GM18519 (cell line): ENCODE results near the gene EIF2S3B.

ENCODE experiments used
- ATAC-seq: cut with Tn5 transposase; IDR thresholded peaks from one replicate; pipeline ENCODE4 v1.9.1; 2021; ENCODE audit warnings: mild to moderate bottlenecking, moderate library complexity; ENCODE audit not compliant: unreplicated experiment, low FRiP score

EIF2S3B gene

DNA sequence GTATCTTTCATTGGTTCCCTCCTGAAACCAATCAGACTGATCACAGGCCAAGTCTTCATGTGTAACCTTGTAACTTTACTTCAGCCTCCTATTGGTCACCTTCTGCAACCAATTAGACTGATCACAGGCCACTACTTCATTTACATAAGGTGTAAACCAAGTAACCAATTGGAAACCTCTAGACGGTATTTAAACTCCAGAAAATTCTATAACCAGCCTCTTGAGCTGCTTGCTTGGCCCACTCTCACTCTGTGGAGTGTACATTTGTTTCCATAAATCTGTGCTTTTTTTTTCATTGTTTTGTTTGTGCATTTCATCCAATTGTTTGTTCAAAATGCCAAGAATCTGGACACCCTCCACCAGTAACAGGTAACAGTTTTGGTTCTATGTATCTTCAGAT is 47.5 kb downstream of the EIF2S3B start:
- no peak for ATAC-seq

DNA sequence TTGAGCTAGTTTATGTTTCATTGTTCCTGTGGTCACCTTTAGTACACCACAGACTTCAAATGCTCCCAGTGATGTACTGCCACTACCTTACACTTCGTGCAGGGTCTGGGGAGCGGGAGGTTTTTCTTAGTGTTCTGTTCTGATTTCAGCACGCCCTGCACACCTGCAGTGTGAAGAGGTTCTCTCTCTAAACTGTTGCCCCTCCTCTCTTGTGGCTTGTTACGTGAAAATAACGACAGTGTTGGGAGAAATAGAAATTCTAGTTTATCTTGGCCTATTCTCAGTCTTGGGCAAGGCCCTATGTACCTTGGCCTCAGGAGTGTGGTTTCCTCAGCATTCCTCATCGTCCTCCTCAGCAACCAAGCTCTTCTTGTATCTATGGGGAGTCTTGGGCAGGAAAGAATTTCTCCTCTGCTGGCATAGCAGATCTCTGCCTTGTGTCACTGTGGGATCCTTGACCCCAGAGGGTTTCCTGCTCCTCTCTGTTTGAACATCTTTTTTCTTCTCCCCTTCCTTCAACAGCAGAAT is 48.6 kb downstream of the EIF2S3B start:
- no peak for ATAC-seq

DNA sequence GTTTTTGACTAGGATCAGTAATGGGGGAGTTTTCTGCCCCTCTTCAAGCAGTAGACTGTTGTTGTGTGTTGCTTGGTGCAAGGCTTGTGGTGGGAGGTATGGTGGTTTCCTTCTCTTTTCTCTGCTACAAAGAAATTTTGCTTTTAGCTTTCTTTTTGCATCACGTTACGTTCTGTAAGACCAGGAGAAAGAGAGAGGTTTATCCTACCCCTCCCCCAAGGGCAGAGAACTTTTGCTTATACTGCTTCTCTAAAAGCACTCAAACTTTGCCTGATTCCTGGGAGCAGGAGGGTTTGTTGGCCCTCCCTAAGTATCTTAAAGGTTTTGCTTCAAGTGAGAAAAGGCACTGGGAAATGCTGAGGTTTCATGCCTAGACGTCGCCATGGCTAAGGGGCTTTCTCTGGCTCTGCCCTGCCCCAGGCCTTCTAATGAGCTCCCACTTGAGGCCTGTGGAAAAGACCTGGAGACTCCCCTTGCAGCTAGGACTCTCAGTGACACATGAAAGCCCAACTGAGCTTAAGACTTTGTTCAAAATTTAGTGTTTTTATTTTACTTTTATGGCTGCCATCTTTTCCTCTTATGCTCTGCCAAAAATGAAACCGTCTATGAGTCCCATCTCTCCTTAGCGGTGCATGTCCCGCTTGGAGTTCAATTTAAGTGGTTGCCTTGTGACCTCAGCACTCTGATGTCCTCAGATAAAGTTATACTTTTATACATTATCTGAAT is 49.2 kb downstream of the EIF2S3B start:
- no peak for ATAC-seq

DNA sequence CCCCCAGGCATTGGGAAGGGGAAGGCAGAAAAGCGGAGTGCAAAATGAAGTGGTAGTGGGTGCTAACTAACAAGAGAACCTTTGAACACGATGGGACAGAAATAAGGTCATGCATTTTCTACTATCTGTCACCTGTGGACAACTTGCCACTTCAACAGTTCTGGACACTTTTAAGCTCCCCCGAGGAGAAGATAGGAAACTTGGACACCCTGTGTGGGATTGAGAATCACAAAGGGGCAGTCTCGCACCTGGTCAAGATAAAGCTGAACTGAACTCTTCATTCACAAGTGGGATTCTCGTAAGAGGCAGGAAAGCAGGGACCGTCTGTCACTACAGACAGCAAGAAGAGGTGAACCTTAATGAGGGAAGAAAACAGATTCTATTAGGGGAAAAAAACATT is 51.6 kb downstream of the EIF2S3B start:
- ATAC-seq = no peak

DNA sequence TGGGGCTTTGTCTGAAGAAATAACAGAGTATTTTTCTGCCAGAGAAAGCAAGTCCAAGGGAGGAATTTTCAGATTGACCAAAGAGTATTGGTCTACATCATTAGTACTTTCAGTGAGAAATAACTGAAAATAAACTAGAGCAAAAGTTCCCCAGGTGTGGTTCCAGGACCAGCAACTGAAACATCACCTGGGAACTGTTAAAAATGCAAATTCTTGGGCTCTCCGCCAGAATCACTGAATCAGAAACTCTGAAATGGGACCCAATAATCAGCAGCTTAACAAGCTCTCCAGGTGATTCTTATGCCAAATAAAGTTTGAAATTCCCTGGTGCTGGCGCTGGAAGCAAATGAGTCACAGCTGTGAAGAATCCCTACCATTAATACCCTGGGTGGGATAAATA is 52.1 kb downstream of the EIF2S3B start:
- ATAC-seq = no peak
